HCT116 (cell line): ENCODE data around the gene PRKCD. TPM values are rescaled to one million over a fixed set of nuclear protein-coding genes. Genes with fewer than 3 reads are reported as not detected.

Experiments used
- ATAC-seq: fragments of 200-7000 bp; cut with Tn5 transposase; 2 replicates; pipeline ENCODE4 v1.9.1; 2020; ENCODE audit warnings: mild to moderate bottlenecking, moderate library complexity
- BruUV-seq: library from RNA; stranded (reverse); fragments of 400-500 nt; replicated peaks from 2 replicates; lab custom pipeline; 2021; lab: Mats Ljungman, UMichigan
- CTCF ChIA-PET: fragments of 300-600 bp; sonication (Branson Sonifier 250); formaldehyde crosslinking; loops from one replicate; lab custom pipeline; 2021; ENCODE audit warnings: antibody characterized with exemption; lab: Charles Lee
- POLR2A ChIA-PET: fragments of 300-600, 350-600 bp; sonication (Branson Sonifier 250); formaldehyde crosslinking; loops from one replicate; lab custom pipeline; 2021; ENCODE audit warnings: antibody characterized with exemption; lab: Charles Lee
- RAD21 ChIA-PET, 2 experiments: fragments of 300-600 bp; sonication (Branson Sonifier 250); formaldehyde crosslinking; loops; one replicate each; lab custom pipeline; 2023; ENCODE audit warnings: low total read pairs in 2 of 2; ENCODE audit not compliant: uncharacterized antibody in 2 of 2, unreplicated experiment in 2 of 2, low non-redundant PET in 1 of 2; lab: Charles Lee
- DNase-seq: peaks from one replicate; pipeline ENCODE4 v3.0.0-alpha.2; 2010; ENCODE audit warnings: low read depth, low spot score
- H2AFZ ChIP-seq: fragments of 200-600 bp; shearing (Covaris generic), sonication (generic); 2 replicates; pipeline ENCODE4 v1.6.1; 2017; ENCODE audit warnings: low read depth, mixed run types, mixed read lengths, antibody characterized with exemption, low read length; ENCODE audit not compliant: poor library complexity, severe bottlenecking
- H3K27ac ChIP-seq: 2 replicates; pipeline ENCODE4 v1.5.1; 2012; ENCODE audit warnings: low read depth, low read length
- H3K27me3 ChIP-seq: fragments of 200-600 bp; sonication (generic); 2 replicates; pipeline ENCODE4 v1.6.1; 2016; ENCODE audit warnings: mixed run types, low read length, mixed read lengths; ENCODE audit not compliant: insufficient read depth
- H3K36me3 ChIP-seq, 2 experiments: fragments of 200-500 bp in 1 of 2; fragments of 200-600 bp in 1 of 2; sonication (Bioruptor generic) in 1 of 2; sonication (generic) in 1 of 2; 2 replicates each; pipeline versions ENCODE4 v1.5.1 to v1.6.1; 2014 to 2016; ENCODE audit warnings: low read length in 2 of 2, inconsistent platforms in 1 of 2, mixed read lengths in 1 of 2, mixed run types in 1 of 2; ENCODE audit not compliant: insufficient read depth in 2 of 2, control insufficient read depth in 1 of 2
- H3K4me1 ChIP-seq, 2 experiments: fragments of 200-600 bp in 1 of 2; sonication (generic) in 1 of 2; 2 replicates each; pipeline versions ENCODE4 v1.5.1 to v1.6.1; 2012 to 2017; ENCODE audit warnings: low read length in 2 of 2, inconsistent platforms in 1 of 2, mild to moderate bottlenecking in 1 of 2, mixed read lengths in 1 of 2, mixed run types in 1 of 2, moderate library complexity in 1 of 2; ENCODE audit not compliant: insufficient read depth in 2 of 2, control insufficient read depth in 1 of 2
- H3K4me2 ChIP-seq: fragments of 200-600 bp; sonication (generic); 2 replicates; pipeline ENCODE4 v1.6.1; 2017; ENCODE audit warnings: mixed run types, low read length, mixed read lengths
- H3K4me3 ChIP-seq, 2 experiments: fragments of 200-600 bp in 1 of 2; sonication (generic) in 1 of 2; replicated peaks in 1 of 2; 2 replicates each; pipeline ENCODE4 v1.5.1; 2011 to 2016; ENCODE audit warnings: low read length in 2 of 2, control low read depth in 1 of 2, low read depth in 1 of 2, mild to moderate bottlenecking in 1 of 2, mixed read lengths in 1 of 2, mixed run types in 1 of 2
- H3K79me2 ChIP-seq: fragments of 200-600 bp; sonication (generic); 2 replicates; pipeline ENCODE4 v1.6.1; 2017; ENCODE audit warnings: mild to moderate bottlenecking, mixed run types, low read length, moderate library complexity, mixed read lengths; ENCODE audit not compliant: insufficient read depth
- H3K9ac ChIP-seq: fragments of 200-600 bp; sonication (generic); 2 replicates; pipeline ENCODE4 v1.6.1; 2016; ENCODE audit warnings: low read length, mixed read lengths
- H3K9me2 ChIP-seq: fragments of 200-600 bp; sonication (generic), shearing (Covaris generic); 2 replicates; pipeline ENCODE4 v1.6.1; 2017; ENCODE audit warnings: mixed run types, mild to moderate bottlenecking, moderate library complexity; ENCODE audit not compliant: insufficient read depth
- H3K9me3 ChIP-seq, 2 experiments: fragments of 200-500 bp in 1 of 2; fragments of 200-600 bp in 1 of 2; sonication (Bioruptor generic) in 1 of 2; sonication (generic) in 1 of 2; 2 replicates each; pipeline ENCODE4 v1.6.1; 2014 to 2017; ENCODE audit warnings: low read length in 2 of 2, mixed read lengths in 2 of 2, inconsistent platforms in 1 of 2, low read depth in 1 of 2, mild to moderate bottlenecking in 1 of 2, mixed run types in 1 of 2, moderate library complexity in 1 of 2; ENCODE audit not compliant: control insufficient read depth in 1 of 2, insufficient read depth in 1 of 2
- H4K20me1 ChIP-seq: fragments of 200-600 bp; sonication (generic), shearing (Covaris generic); 2 replicates; pipeline ENCODE4 v1.6.1; 2017; ENCODE audit warnings: mixed run types, mild to moderate bottlenecking, moderate library complexity; ENCODE audit not compliant: insufficient read depth
- EGR1 ChIP-seq: IDR thresholded peaks from 2 replicates; pipeline ENCODE4 v1.6.1; 2012; ENCODE audit warnings: low read depth
- ELF1 ChIP-seq: IDR thresholded peaks from 2 replicates; pipeline ENCODE4 v1.6.1; 2012; ENCODE audit warnings: low read depth, borderline replicate concordance
- EZH2 ChIP-seq: fragments of 200-600 bp; sonication (generic); IDR thresholded peaks from 2 replicates; pipeline ENCODE4 v1.6.1; 2017; ENCODE audit warnings: antibody characterized with exemption, mixed run types
- EZH2phosphoT487 ChIP-seq: fragments of 200-600 bp; IDR thresholded peaks from 2 replicates; pipeline ENCODE4 v1.6.1; 2018; ENCODE audit warnings: antibody characterized with exemption, borderline replicate concordance
- POLR2A ChIP-seq: IDR thresholded peaks from 2 replicates; pipeline ENCODE4 v1.7.0; 2011; ENCODE audit warnings: borderline replicate concordance; ENCODE audit not compliant: insufficient read depth, insufficient read length; ENCODE audit errors: extremely low read depth
- POLR2AphosphoS5 ChIP-seq: IDR thresholded peaks from 2 replicates; pipeline ENCODE4 v1.6.1; 2011; ENCODE audit warnings: mild to moderate bottlenecking, low read depth, low read length, moderate library complexity
- SIN3A ChIP-seq: IDR thresholded peaks from 2 replicates; pipeline ENCODE4 v1.6.1; 2012; ENCODE audit warnings: low read depth
- SP1 ChIP-seq: IDR thresholded peaks from 2 replicates; pipeline ENCODE4 v1.6.1; 2012; ENCODE audit warnings: low read depth
- SRF ChIP-seq: IDR thresholded peaks from 2 replicates; pipeline ENCODE4 v1.6.1; 2012; ENCODE audit warnings: low read depth
- YY1 ChIP-seq: IDR thresholded peaks from 2 replicates; pipeline ENCODE4 v1.6.1; 2011; ENCODE audit warnings: low read length, low read depth, moderate library complexity, mild to moderate bottlenecking; ENCODE audit not compliant: insufficient replicate concordance; ENCODE audit errors: extremely low read depth
- ZFX ChIP-seq: fragments of 450-650 bp; IDR thresholded peaks from 2 replicates; pipeline ENCODE4 v1.6.1; 2017
- ZNF274 ChIP-seq: fragments of 200-500 bp; sonication (Bioruptor generic); IDR thresholded peaks from 2 replicates; pipeline ENCODE4 v1.6.1; 2014; ENCODE audit warnings: mild to moderate bottlenecking, low read depth, low read length, inconsistent platforms
- intact Hi-C: fragments of 100-400 bp; cut with micrococcal nuclease; formaldehyde crosslinking; loops from 2 replicates; pipeline ENCODE4 v1.10.0; 2022
- total RNA-seq: library from RNA; stranded (reverse); gene quantifications from one replicate; pipeline ENCODE4 v1.2.1, GENCODE V29; 2021; ENCODE audit not compliant: unreplicated experiment
- TF ChIP-seq, protein P1 (sequence below), 3 experiments: fragments of 200-600 bp in 1 of 3; sonication (generic) in 1 of 3; IDR thresholded peaks in 2 of 3; conservative IDR thresholded peaks in 1 of 3; 2 replicates each; pipeline ENCODE4 v1.5.1; 2012 to 2017; ENCODE audit warnings: low read depth in 2 of 3, low read length in 2 of 3, antibody characterized with exemption in 1 of 3, borderline replicate concordance in 1 of 3, control low read depth in 1 of 3, mild to moderate bottlenecking in 1 of 3, mixed read lengths in 1 of 3, mixed run types in 1 of 3, moderate library complexity in 1 of 3; ENCODE audit not compliant: insufficient read depth in 1 of 3
- TF ChIP-seq, protein P2 (sequence below): IDR thresholded peaks from 2 replicates; pipeline ENCODE4 v1.6.1; 2012
- TF ChIP-seq, protein P3 (sequence below): IDR thresholded peaks from 2 replicates; pipeline ENCODE4 v1.6.1; 2011; ENCODE audit warnings: mild to moderate bottlenecking, low read length, moderate library complexity; ENCODE audit not compliant: insufficient replicate concordance; ENCODE audit errors: extremely low read depth
- TF ChIP-seq, protein P4 (sequence below): IDR thresholded peaks from 2 replicates; pipeline ENCODE4 v1.6.1; 2012; ENCODE audit warnings: low read depth

The PRKCD gene
- total RNA-seq, 1 experiment from 2014 or later, result 34.4 TPM

DNA sequence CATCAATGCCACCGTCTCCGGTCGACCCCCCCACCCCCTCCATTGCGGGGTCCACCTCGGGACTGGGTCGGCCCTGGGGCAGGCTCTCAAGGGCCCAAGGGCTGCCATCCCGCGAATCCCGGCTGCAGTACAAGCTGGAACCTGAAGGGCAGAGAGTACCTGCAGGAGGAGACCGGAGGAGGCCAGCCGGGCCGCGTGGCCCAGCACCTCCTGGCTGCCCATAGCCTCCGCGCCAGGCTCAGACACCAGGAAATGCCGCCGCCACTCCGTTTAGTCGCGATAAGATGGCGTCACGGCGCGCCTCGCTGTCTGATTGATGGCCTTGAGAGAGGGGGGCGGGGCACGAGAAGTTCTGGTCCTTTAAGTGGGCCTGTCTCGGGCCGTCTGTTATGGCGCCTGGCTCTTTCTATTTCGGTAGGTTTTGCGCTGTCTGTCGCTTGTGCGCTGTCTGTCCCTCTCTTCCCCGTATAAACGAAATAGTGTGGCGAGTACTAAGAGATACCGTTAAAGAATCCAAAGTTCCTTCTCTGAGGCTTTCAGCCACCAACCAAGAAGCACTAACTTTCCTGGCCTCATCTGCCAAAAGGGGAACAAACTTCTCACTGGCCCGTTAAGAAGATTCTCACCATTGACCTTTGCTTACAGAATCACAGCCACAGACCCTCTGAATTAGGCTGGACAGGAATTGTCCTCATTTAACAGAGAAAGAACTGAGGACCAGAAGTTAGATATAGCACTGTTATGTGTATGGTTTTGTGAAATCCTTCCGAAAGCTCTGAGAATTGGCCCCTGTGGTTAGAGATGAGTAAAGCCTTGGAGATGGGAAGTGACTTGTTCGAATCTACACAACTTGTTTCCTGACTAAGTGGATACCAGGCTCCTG, 30.6 kb upstream of the PRKCD start, which contains the start of gene RFT1 (continued):
- TF ChIP-seq, protein P1, sequence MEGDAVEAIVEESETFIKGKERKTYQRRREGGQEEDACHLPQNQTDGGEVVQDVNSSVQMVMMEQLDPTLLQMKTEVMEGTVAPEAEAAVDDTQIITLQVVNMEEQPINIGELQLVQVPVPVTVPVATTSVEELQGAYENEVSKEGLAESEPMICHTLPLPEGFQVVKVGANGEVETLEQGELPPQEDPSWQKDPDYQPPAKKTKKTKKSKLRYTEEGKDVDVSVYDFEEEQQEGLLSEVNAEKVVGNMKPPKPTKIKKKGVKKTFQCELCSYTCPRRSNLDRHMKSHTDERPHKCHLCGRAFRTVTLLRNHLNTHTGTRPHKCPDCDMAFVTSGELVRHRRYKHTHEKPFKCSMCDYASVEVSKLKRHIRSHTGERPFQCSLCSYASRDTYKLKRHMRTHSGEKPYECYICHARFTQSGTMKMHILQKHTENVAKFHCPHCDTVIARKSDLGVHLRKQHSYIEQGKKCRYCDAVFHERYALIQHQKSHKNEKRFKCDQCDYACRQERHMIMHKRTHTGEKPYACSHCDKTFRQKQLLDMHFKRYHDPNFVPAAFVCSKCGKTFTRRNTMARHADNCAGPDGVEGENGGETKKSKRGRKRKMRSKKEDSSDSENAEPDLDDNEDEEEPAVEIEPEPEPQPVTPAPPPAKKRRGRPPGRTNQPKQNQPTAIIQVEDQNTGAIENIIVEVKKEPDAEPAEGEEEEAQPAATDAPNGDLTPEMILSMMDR (IDR thresholded peaks at IDR 0.05 in 2 of 3, conservative IDR thresholded peaks at IDR 0.05 in 1 of 3; ENCODE audit: borderline replicate concordance in 1 of 3, insufficient read depth in 1 of 3, low read depth in 2 of 3, low read length in 2 of 3), result no peak
- TF ChIP-seq POLR2AphosphoS5, result peak; percentile 98

DNA sequence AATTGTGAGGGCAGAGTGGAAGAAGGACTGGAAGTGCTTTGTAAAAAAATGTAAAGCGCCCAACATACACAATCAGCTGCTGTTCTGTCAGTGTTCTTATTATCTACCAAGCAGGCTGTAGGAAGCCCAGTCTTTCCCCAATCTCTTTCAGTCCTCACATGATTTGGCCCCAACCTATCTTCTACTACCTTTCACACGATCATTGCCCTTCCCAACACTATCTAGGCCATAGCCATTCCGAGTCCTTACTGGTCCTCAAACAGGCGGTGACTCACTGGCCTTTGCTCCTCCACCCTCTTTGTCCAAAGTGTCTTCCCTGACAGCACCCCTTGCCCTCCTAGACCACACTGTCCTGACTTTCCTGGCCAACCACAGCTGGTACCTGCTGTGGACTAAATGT, 29.9 kb upstream of the PRKCD start:
- H3K4me2 ChIP-seq, result peak overlapping the region; percentile 92
- ChIA-PET RAD21 (no interaction called here), CTCF (no interaction called here), POLR2A (interaction anchor here (1.8 kb wide), 1 partner anchor 65 kb away, joined by 6 read pairs; no protein-coding TSS in a partner anchor)
- ATAC-seq, result no peak
- H3K4me3 ChIP-seq, result peak overlapping the region; percentile 84
- H3K9me2 ChIP-seq, result no peaks in the 10 kb centered on the region
- H2AFZ ChIP-seq, result peak overlapping the region; percentile 63
- peak overlapping the region; percentile 93 for H3K9ac ChIP-seq
- no TSS peak for BruUV-seq
- no peaks in the 10 kb centered on the region for H4K20me1 ChIP-seq
- peaks cover 27% of the 10 kb centered on the region for H3K79me2 ChIP-seq
- no peaks in the 10 kb centered on the region for H3K9me3 ChIP-seq
- no peak for DNase-seq
- H3K36me3 ChIP-seq, result no peaks in the 10 kb centered on the region
- peak overlapping the region; percentile 66 for H3K27ac ChIP-seq
- intact Hi-C loops, result no loop called here
- peaks cover 22 to 43% of the 10 kb centered on the region in 2 experiments for H3K4me1 ChIP-seq
- no peaks in the 10 kb centered on the region for H3K27me3 ChIP-seq
- no peak for TF ChIP-seq ZNF274
- TF ChIP-seq ZFX, result no peak
- TF ChIP-seq POLR2A, result no peak
- TF ChIP-seq, protein P2, sequence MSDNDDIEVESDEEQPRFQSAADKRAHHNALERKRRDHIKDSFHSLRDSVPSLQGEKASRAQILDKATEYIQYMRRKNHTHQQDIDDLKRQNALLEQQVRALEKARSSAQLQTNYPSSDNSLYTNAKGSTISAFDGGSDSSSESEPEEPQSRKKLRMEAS, result no peak
- TF ChIP-seq ELF1, result no peak
- TF ChIP-seq, protein P3, sequence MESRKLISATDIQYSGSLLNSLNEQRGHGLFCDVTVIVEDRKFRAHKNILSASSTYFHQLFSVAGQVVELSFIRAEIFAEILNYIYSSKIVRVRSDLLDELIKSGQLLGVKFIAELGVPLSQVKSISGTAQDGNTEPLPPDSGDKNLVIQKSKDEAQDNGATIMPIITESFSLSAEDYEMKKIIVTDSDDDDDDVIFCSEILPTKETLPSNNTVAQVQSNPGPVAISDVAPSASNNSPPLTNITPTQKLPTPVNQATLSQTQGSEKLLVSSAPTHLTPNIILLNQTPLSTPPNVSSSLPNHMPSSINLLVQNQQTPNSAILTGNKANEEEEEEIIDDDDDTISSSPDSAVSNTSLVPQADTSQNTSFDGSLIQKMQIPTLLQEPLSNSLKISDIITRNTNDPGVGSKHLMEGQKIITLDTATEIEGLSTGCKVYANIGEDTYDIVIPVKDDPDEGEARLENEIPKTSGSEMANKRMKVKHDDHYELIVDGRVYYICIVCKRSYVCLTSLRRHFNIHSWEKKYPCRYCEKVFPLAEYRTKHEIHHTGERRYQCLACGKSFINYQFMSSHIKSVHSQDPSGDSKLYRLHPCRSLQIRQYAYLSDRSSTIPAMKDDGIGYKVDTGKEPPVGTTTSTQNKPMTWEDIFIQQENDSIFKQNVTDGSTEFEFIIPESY, result no peak
- TF ChIP-seq POLR2AphosphoS5, result no peak
- TF ChIP-seq EGR1, result no peak
- no peak for TF ChIP-seq SP1
- TF ChIP-seq, protein P4, sequence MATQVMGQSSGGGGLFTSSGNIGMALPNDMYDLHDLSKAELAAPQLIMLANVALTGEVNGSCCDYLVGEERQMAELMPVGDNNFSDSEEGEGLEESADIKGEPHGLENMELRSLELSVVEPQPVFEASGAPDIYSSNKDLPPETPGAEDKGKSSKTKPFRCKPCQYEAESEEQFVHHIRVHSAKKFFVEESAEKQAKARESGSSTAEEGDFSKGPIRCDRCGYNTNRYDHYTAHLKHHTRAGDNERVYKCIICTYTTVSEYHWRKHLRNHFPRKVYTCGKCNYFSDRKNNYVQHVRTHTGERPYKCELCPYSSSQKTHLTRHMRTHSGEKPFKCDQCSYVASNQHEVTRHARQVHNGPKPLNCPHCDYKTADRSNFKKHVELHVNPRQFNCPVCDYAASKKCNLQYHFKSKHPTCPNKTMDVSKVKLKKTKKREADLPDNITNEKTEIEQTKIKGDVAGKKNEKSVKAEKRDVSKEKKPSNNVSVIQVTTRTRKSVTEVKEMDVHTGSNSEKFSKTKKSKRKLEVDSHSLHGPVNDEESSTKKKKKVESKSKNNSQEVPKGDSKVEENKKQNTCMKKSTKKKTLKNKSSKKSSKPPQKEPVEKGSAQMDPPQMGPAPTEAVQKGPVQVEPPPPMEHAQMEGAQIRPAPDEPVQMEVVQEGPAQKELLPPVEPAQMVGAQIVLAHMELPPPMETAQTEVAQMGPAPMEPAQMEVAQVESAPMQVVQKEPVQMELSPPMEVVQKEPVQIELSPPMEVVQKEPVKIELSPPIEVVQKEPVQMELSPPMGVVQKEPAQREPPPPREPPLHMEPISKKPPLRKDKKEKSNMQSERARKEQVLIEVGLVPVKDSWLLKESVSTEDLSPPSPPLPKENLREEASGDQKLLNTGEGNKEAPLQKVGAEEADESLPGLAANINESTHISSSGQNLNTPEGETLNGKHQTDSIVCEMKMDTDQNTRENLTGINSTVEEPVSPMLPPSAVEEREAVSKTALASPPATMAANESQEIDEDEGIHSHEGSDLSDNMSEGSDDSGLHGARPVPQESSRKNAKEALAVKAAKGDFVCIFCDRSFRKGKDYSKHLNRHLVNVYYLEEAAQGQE, result no peak
- no peak for TF ChIP-seq EZH2
- no peak for TF ChIP-seq YY1
- TF ChIP-seq EZH2phosphoT487, result no peak
- no peak for TF ChIP-seq SIN3A
- no peak for TF ChIP-seq SRF
